ENCODE data around the gene MAP3K13. TPM values are rescaled to one million over a fixed set of nuclear protein-coding genes. Genes with fewer than 3 reads are reported as not detected.

The MAP3K13 gene
- total RNA-seq, 8 experiments from 2014 or later = 8.5 to 41.1 (median 14.4) TPM

DNA sequence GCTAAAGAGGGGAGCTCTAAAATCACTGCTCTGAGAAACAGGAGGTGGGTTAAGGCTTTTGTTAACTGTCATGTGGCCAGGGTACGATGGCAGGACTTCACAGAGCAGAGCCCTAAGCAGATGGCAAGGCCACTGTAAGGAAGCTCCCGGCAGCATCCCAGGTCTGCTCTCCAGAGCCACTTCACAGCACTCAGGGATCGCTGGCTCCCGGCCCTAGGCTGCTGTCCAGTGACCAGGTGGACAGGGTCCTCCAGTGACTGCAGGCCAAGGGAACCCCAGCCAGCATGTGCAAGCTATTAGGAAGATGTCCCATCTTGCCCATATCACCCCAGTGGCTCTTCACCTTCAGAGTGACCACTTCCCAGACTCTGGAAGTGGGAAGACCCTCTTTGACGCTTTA, 125.5 kb downstream of the MAP3K13 start:
- WGBS, 10 experiments = 70 to 93% (median 88%) methylated on average over 2 to 3 of the region's 5 CpGs; no CpG with 5 or more reads in 6 of the 10 experiments
- Histone ChIP-seq H3K4me3 (no peak overlapping the region), H3K4me1 (replicated peaks in 1 of 2) (peaks cover 4 to 7% of the 10 kb centered on the region in 2 donors), H3K27ac (no peak overlapping the region)
- in situ Hi-C loops (cut with MboI; ENCODE audit: low pct_unique_long_range_greater_than_20kb in 2 of 9, low sequenced_read_pairs in 9 of 9, unreplicated experiment in 9 of 9) = no loop called here
- ATAC-seq (replicated peaks in 6 of 8) = no peak

DNA sequence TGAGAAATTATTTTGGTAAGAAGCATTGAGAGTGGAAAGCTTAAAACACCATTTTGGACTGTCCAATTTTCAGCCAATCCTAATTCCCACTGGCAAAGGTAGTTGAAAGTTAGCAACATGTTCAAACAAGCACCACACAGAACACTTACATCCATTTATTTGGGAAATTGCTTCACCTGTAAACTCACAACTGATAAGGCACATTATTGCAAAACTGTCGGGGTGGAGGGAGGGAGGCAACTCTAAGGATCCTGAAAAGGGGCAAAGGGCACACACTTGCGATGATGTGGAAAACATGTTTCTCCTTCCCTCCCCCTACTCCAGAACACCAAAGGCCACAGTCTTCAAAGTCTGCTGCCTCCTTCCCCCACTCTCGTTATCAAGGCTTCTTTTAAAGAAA, 126.5 kb downstream of the MAP3K13 start:
- Histone ChIP-seq H3K4me3 (no peak overlapping the region), H3K27ac (no peak overlapping the region), H3K4me1 (replicated peaks in 1 of 2) (peaks cover under 1 to 3% of the 10 kb centered on the region in 2 donors)
- ATAC-seq (replicated peaks in 6 of 8) = no peak
- in situ Hi-C loops (cut with MboI; ENCODE audit: low pct_unique_long_range_greater_than_20kb in 2 of 9, low sequenced_read_pairs in 9 of 9, unreplicated experiment in 9 of 9) = no loop called here
- WGBS, 10 experiments = 76 to 100% (median 96%) methylated on average over 1 to 2 of the region's 3 CpGs; no CpG with 5 or more reads in 2 of the 10 experiments

DNA sequence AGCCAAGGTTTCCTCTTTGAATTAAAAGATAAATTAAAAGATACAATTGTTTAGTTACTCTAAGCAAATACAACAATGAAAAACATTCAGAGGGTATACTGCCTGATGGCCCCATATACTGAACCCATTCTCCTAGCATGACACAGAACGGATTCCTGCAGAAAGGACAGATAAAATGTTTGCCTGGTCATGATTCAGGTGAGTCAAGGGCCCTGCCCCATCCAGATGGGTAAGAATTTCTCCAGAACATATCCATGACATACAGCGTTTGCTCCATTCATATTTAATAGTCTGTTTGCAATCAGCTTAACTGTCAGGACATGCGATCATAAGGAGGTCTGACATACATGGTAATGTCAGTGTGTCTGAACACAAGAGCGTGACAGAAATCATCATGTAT, 127.3 kb downstream of the MAP3K13 start:
- in situ Hi-C loops (cut with MboI; ENCODE audit: low pct_unique_long_range_greater_than_20kb in 2 of 9, low sequenced_read_pairs in 9 of 9, unreplicated experiment in 9 of 9) = no loop called here
- Histone ChIP-seq H3K4me1 (replicated peaks in 1 of 2) (no peaks in the 10 kb centered on the region), H3K4me3 (no peak overlapping the region), H3K27ac (no peak overlapping the region)
- 80 to 100% (median 92%) methylated on average over 1 to 4 of the region's 4 CpGs for WGBS, 10 experiments
- ATAC-seq (replicated peaks in 6 of 8) = no peak

DNA sequence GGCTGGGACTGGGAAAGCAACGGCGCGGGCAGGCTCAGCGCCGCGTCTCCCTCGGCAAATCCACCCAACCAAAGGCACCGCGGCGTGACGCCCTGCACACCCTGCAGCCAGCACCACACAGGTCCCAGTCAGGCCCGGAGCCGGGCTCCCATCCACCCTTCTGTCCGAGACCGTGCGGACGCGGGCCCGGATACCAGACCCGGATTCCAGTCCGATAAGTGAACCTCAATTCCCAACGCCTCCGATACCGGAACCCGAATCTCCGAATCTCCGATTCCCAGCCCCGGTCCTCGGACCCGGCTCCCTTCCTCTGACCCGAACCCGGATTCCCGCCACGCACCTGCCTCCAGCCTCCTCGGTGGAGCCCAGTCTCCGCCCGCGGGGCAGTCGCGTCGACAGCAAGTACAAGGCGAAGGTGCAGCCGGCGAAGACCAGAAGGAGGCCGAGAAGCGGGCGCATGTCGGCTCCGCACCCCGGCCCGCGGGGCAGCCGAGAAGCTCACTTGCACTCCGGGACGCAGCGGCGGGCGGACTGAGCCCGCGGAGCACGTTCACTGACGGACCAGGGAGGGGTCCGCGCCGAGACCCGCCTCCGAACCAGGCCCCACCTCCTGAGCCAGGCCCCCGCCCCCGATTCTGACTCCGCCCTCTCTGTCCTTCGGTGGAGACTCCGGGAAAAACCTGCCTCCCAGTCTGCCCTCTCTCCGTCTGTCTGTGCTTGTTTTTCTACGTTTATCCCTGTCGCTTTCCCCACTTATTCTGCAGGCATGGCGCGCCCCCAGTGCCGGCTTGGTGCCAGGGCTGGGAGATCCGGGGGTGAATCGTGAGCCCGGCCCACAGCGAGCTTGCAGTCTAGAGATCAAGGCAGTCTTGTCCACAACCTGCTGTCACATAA, 135.8 kb downstream of the MAP3K13 start, which contains the start of gene TMEM41A:
TSS of gene TMEM41A (minus strand) at position 533 of the 894 bp plus-strand sequence. CDS start at position 459, 74 bp downstream.
- H3K4me1 ChIP-seq (replicated peaks in 1 of 2) = peaks cover 6 to 8% of the 10 kb centered on the region in 2 donors
- in situ Hi-C loops (cut with MboI; ENCODE audit: low pct_unique_long_range_greater_than_20kb in 2 of 9, low sequenced_read_pairs in 9 of 9, unreplicated experiment in 9 of 9) = no loop called here
- 0 to 13% (median 0%) methylated on average over 2 to 7 of the region's 82 CpGs; no CpG with 5 or more reads in 4 of the 10 experiments for WGBS, 10 experiments
- peak within 1 kb of the TSS; percentile 54 to 79 for H3K27ac ChIP-seq
- H3K4me3 ChIP-seq = peak within 1 kb of the TSS; percentile 69 to 99 (median 94)
- ATAC-seq (replicated peaks in 6 of 8) = peak; percentile 95 to 98 (median 96)

DNA sequence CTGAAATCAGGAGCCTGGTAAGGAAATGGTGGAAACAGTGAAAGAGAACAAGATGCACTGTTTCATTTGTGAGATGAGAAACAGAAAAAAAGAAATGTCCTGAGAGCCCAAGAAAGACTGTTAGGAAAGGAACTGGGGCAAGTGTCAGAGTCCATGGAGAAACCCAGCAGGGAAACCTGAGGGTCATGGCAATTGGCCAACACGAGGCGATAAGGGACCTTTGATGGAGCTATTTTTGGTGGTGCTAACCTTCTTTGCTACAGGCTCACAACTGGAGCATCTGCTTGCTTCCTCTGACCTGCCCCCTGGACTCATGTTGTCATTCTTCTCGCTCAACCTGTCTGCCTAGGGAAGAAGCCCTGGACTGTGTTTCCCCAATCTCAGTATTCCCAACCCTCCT, 140.1 kb downstream of the MAP3K13 start:
- in situ Hi-C loops (cut with MboI; ENCODE audit: low pct_unique_long_range_greater_than_20kb in 2 of 9, low sequenced_read_pairs in 9 of 9, unreplicated experiment in 9 of 9) = no loop called here
- no peak for ATAC-seq (replicated peaks in 6 of 8)
- Histone ChIP-seq H3K4me3 (no peak overlapping the region), H3K27ac (no peak overlapping the region), H3K4me1 (replicated peaks in 1 of 2) (no peaks in the 10 kb centered on the region)
- WGBS, 10 experiments = 0 to 100% (median 80%) methylated on average over 1 to 3 of the region's 3 CpGs; no CpG with 5 or more reads in 5 of the 10 experiments

- Histone ChIP-seq H3K4me3 (no peak overlapping the region), H3K4me1 (replicated peaks in 1 of 2) (no peaks in the 10 kb centered on the region), H3K27ac (no peak overlapping the region)
- in situ Hi-C loops (cut with MboI; ENCODE audit: low pct_unique_long_range_greater_than_20kb in 2 of 9, low sequenced_read_pairs in 9 of 9, unreplicated experiment in 9 of 9) = no loop called here
- WGBS, 10 experiments = 40 to 60% methylated on average over 1 of the region's 1 CpG; no CpG with 5 or more reads in 8 of the 10 experiments
- ATAC-seq (replicated peaks in 6 of 8) = no peak
Observed at GRCh38 chr3:185503521-185503920, 140.6 kb downstream of the MAP3K13 start.

DNA sequence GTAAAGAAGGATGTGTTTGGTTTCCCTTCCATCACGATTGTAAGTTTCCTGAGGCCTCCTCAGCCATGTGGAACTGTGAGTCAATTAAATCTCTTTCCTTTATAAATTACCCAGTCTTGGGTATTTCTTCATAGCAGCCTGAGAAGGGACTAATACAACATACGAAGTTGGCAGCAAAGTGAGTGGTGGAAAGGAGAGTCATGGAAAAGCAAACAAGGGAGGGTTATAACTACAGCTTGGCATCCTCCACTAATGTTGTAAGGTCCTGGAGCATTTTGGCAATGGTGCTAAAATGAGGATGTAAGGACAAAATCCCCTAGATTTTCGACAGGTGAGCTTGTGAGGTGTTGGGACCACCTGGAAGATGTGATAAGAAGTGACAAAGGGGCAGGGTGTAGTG, 141.7 kb downstream of the MAP3K13 start:
- H3K4me1 ChIP-seq (replicated peaks in 1 of 2) = no peaks in the 10 kb centered on the region
- in situ Hi-C loops (cut with MboI; ENCODE audit: low pct_unique_long_range_greater_than_20kb in 2 of 9, low sequenced_read_pairs in 9 of 9, unreplicated experiment in 9 of 9) = no loop called here
- no peak for ATAC-seq (replicated peaks in 6 of 8)
- 14 to 67% (median 38%) methylated on average over 1 to 3 of the region's 3 CpGs; no CpG with 5 or more reads in 2 of the 10 experiments for WGBS, 10 experiments
- no peak overlapping the region for H3K27ac ChIP-seq
- H3K4me3 ChIP-seq = no peak overlapping the region

GRCh38 chr3:185507883-185508282, 144.9 kb downstream of the MAP3K13 start:
- Histone ChIP-seq H3K27ac (no peak overlapping the region), H3K4me3 (no peak overlapping the region), H3K4me1 (replicated peaks in 1 of 2) (no peaks in the 10 kb centered on the region)
- 16 to 100% (median 67%) methylated on average over 2 to 6 of the region's 6 CpGs; no CpG with 5 or more reads in 1 of the 10 experiments for WGBS, 10 experiments
- no peak for ATAC-seq (replicated peaks in 6 of 8)
- in situ Hi-C loops (cut with MboI; ENCODE audit: low pct_unique_long_range_greater_than_20kb in 2 of 9, low sequenced_read_pairs in 9 of 9, unreplicated experiment in 9 of 9) = no loop called here

GRCh38 chr3:185508335-185508991, 145.5 kb downstream of the MAP3K13 start:
- Histone ChIP-seq H3K4me1 (replicated peaks in 1 of 2) (no peaks in the 10 kb centered on the region), H3K4me3 (no peak overlapping the region), H3K27ac (no peak overlapping the region)
- in situ Hi-C loops (cut with MboI; ENCODE audit: low pct_unique_long_range_greater_than_20kb in 2 of 9, low sequenced_read_pairs in 9 of 9, unreplicated experiment in 9 of 9) = no loop called here
- ATAC-seq (replicated peaks in 6 of 8) = peak in 3 of 8 experiments; percentile 33 to 77 (median 39)
- WGBS, 10 experiments = 0 to 84% (median 70%) methylated on average over 1 to 15 of the region's 19 CpGs

GRCh38 chr3:185511711-185512110, 148.8 kb downstream of the MAP3K13 start:
- Histone ChIP-seq H3K27ac (no peak overlapping the region), H3K4me1 (replicated peaks in 1 of 2) (no peaks in the 10 kb centered on the region), H3K4me3 (no peak overlapping the region)
- 0 to 100% (median 56%) methylated on average over 1 to 4 of the region's 4 CpGs; no CpG with 5 or more reads in 2 of the 10 experiments for WGBS, 10 experiments
- ATAC-seq (replicated peaks in 6 of 8) = no peak
- in situ Hi-C loops (cut with MboI; ENCODE audit: low pct_unique_long_range_greater_than_20kb in 2 of 9, low sequenced_read_pairs in 9 of 9, unreplicated experiment in 9 of 9) = no loop called here

DNA sequence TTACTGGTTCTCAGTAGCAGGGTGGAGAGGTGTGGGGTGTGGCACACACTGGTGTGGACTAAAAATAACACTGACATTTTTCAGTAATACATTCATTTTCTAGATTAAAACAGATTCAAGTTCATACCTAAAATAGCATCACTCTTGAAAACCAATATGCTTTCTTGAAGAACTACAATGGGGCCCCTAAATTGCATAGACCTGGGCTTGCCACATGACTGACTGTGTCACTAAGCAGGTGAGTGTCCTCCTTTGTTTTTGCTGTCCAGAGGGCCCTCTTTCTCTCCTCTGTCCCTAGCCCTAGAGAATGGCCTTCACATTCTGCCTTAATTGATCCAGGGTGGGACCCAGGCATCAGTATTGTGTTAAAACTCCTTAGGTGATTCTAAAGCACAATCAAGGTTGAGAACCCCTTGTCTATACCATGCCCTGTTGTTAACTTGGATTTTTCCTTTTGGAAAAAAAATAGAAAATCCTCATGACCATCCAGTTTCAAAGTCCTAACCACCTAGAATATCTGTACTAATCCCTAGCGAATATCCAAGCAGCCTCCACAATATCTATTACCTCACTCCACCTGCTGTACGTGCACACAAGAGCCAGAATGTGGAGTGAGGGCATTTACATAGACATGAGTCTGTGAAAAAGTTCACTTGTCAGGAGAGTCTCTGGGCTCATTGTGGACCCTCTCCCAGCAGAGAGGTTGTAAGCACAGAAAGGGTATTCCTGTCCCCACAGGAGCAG, 154.6 kb downstream of the MAP3K13 start:
- Histone ChIP-seq H3K4me1 (replicated peaks in 1 of 2) (no peaks in the 10 kb centered on the region), H3K4me3 (no peak overlapping the region), H3K27ac (no peak overlapping the region)
- in situ Hi-C loops (cut with MboI; ENCODE audit: low pct_unique_long_range_greater_than_20kb in 2 of 9, low sequenced_read_pairs in 9 of 9, unreplicated experiment in 9 of 9) = no loop called here
- 0 to 83% (median 20%) methylated on average over 1 to 2 of the region's 2 CpGs; no CpG with 5 or more reads in 5 of the 10 experiments for WGBS, 10 experiments
- no peak for ATAC-seq (replicated peaks in 6 of 8)

- Histone ChIP-seq H3K4me3 (no peak overlapping the region), H3K4me1 (replicated peaks in 1 of 2) (no peaks in the 10 kb centered on the region), H3K27ac (no peak overlapping the region)
- in situ Hi-C loops (cut with MboI; ENCODE audit: low pct_unique_long_range_greater_than_20kb in 2 of 9, low sequenced_read_pairs in 9 of 9, unreplicated experiment in 9 of 9) = no loop called here
- no peak for ATAC-seq (replicated peaks in 6 of 8)
- WGBS, 10 experiments = 65 to 100% (median 86%) methylated on average over 1 to 5 of the region's 5 CpGs; no CpG with 5 or more reads in 2 of the 10 experiments
Observed at GRCh38 chr3:185519021-185519420, 156.1 kb downstream of the MAP3K13 start.
